ENCODE data around the gene CFAP299.

The CFAP299 gene

GRCh38 chr4:80507507-80507906 is 172.0 kb downstream of the CFAP299 start:
- DNase-seq (ENCODE audit: low read depth in 2 of 2) = no peak

- no peak for DNase-seq (ENCODE audit: low read depth in 2 of 2)
Observed at GRCh38 chr4:80515496-80515895, 180.0 kb downstream of the CFAP299 start.

GRCh38 chr4:80521438-80521837 is 185.9 kb downstream of the CFAP299 start:
- DNase-seq (ENCODE audit: low read depth in 2 of 2) = no peak

GRCh38 chr4:80526697-80527096 is 191.2 kb downstream of the CFAP299 start:
- DNase-seq (ENCODE audit: low read depth in 2 of 2) = no peak

DNA sequence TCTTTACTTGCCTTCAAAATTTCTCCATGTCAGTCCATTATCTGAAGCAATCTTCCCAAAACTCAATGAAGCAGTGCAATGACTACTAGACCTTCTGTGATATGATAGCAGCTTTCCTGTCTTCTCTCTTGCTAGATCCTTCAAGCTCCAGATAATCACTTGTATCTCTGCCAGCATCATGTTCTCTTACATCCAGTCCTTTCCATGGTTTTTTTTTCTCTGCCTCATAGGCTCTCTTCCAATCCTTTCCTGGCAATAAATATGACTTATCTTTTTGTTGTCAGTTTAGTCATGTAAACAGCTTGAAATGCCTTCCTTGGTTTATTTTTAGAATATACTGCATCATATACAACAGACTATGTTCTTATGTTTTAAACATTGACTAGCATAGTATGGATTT is 193.5 kb downstream of the CFAP299 start:
- no peak for DNase-seq (ENCODE audit: low read depth in 2 of 2)

DNA sequence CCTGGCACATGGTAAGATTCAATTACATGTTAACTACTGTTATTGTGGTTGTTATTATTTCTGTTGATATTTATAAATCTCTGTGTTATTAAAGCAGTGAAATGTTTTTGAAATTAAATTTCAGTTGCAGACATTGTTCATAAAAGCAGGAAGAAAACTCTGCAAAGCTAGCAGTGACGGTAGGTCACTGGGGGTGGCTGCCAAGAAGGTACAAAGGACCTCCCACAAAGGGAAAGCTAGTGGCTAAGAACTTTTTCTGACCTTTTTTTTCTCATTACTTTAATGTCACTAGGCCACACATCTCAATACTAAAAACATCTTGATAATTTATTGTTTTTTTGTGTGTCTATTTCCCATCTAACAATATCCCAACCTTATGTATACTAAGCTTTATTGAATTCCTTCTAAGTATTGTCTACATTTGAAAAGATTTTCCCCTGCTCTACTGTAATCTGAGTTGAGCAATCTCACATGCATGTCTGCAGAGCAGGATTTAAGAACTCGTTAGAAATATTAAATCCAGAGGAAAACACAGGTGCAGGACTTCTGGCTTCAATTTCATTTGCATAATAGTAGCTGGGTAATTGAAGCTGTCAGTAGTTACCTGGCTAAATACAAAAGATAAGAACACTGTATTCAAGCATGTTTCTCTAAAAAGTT is 197.3 kb downstream of the CFAP299 start:
- no peak for DNase-seq (ENCODE audit: low read depth in 2 of 2)

- no peak for DNase-seq (ENCODE audit: low read depth in 2 of 2)
Observed at GRCh38 chr4:80535551-80535950, 200.0 kb downstream of the CFAP299 start.

GRCh38 chr4:80538276-80538926 is 202.9 kb downstream of the CFAP299 start:
- no peak for DNase-seq (ENCODE audit: low read depth in 2 of 2)

DNA sequence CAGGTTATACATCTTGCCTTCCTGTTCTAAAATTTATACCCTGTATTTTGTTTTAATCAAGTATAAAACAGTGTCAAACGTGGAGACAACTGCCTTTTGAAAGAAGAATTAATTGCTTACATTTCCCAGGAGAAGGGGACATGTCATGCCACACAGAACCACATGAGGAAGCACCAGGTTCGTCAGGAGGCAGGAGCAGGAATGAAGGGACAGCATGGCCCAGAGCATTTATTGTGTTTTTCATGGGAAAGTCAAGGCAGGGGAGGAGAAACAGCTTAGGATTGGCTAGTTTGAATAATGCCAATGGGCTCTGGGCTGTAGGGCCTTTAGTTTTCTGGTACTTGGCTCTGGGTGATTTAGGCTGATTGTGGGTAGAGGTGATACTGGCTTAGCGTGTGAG is 203.7 kb downstream of the CFAP299 start:
- DNase-seq (ENCODE audit: low read depth in 2 of 2) = no peak

GRCh38 chr4:80540349-80540748 is 204.8 kb downstream of the CFAP299 start:
- DNase-seq (ENCODE audit: low read depth in 2 of 2) = no peak

DNA sequence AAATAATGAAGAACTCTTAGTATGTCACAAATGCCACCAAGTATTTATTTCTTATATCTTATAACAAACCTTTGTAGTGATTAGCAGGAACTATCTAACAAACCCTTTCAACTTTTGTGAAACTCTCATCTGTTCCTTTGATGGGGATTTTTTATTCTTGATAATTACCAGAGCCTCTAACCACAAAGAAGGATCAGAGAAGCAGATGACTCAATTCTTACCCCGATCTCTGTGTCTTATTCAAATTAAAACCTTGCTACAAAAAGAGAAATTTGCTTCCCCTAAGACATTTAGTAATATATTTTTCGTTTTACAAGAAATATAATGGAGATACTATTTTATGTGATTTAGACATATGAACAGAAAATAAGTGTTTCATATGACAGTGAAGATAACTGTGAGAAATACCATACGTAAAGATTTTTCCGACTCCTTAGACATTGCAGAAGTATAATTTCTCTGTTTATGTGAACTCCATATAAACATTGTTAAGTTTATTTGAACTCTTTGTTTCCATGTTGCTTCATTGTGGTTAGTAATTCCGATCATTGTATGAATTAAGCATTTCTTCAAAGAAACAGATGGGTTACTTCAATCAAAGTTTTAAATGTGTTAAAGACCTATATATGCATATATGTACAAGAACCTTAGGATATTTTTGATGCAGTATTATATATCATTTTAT is 205.4 kb downstream of the CFAP299 start:
- DNase-seq (ENCODE audit: low read depth in 2 of 2) = no peak

DNA sequence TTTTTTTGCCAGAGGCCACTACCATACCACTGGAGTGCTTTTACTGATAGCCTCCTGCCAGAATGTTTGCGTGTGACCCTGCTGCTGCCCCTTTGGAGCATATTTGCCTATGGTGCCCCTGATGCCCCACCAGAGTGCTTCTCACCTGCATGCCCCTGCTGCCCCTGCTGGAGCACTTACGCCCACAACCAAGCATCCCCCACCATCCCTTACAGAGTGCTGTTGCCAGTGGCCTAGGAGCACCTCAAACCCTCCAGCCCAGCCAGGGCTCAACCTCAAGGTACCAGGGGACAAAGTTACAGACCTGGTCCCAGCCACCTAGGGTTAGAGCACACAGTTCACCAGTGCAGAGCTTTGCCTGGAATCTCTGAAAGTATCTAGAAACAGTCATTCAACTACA is 207.2 kb downstream of the CFAP299 start:
- no peak for DNase-seq (ENCODE audit: low read depth in 2 of 2)

GRCh38 chr4:80560337-80560736 is 224.8 kb downstream of the CFAP299 start:
- DNase-seq (ENCODE audit: low read depth in 2 of 2) = no peak

- DNase-seq (ENCODE audit: low read depth in 2 of 2) = no peak
Observed at GRCh38 chr4:80566203-80566872, 230.8 kb downstream of the CFAP299 start.

DNA sequence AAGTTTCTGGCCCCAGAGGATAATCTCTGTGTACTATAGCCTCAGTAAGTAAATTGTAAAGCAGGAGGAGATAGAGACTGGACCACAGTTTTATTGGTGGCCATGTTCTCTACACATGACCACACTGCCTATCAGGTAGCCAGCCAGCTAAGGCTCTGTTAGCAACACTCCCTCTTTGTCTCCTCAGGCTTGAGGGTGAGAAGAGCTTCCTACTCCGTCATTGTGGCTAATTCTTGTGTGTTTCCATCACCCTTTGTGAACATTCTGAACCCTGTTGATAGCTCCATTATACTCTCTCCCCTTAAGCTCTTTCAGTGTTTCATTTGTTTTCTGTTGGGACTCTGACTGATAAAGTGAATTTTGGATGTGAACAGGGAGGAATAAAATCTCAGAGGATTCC is 233.4 kb downstream of the CFAP299 start:
- DNase-seq (ENCODE audit: low read depth in 2 of 2) = no peak

GRCh38 chr4:80576796-80577195 is 241.3 kb downstream of the CFAP299 start:
- no peak for DNase-seq (ENCODE audit: low read depth in 2 of 2)

GRCh38 chr4:80578001-80578400 is 242.5 kb downstream of the CFAP299 start:
- DNase-seq (ENCODE audit: low read depth in 2 of 2) = no peak

GRCh38 chr4:80585542-80585941 is 250.0 kb downstream of the CFAP299 start:
- DNase-seq (ENCODE audit: low read depth in 2 of 2) = no peak

GRCh38 chr4:80586716-80587115 is 251.2 kb downstream of the CFAP299 start:
- no peak for DNase-seq (ENCODE audit: low read depth in 2 of 2)

DNA sequence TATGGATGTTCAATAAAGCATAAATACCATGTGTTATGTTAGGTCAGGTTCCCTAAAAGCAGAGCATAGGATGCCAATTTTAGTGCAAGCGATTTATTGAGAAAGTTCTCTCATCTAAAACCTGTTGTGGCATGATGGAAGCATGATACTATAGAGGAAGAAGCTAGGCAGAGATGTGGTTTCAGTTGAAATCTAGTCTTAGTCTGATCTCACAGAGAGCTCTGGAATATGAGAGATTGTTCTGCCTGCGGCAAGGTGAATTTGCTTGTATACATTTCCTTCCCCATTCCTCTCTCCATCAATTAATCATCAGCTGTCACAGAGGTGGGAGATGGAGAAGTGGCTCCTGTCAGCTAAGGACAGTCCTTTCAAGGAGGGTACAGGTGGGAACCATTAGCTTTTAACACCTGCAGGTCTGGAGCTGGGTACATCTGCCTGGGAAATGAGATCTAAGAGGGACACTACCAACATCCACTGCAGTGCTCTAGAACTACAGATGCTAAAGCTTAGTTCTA is 252.4 kb downstream of the CFAP299 start:
- DNase-seq (ENCODE audit: low read depth in 2 of 2) = no peak

GRCh38 chr4:80592950-80593349 is 257.4 kb downstream of the CFAP299 start:
- no peak for DNase-seq (ENCODE audit: low read depth in 2 of 2)

GRCh38 chr4:80594701-80595100 is 259.2 kb downstream of the CFAP299 start:
- no peak for DNase-seq (ENCODE audit: low read depth in 2 of 2)

Data from stimulated activated CD4-positive, alpha-beta T cell treated with anti-CD3 and anti-CD28 coated beads, Interleukin-4, amount 100 ng/mL, for 48 hours (primary cell).